NCI-H187 treated with DMSO at 0.1 percent for 48 hours (cell line): ENCODE data around the gene ZSCAN31.
"Not testable (repeated sequence)": the region's sequence is repeated elsewhere in the genome, so short reads cannot be mapped to it uniquely, and the experiment has no call there.

Experiments
- DNase-seq: peaks from one replicate; lab custom pipeline; 2025; lab: John Stamatoyannopoulos, UW

The ZSCAN31 gene

DNA sequence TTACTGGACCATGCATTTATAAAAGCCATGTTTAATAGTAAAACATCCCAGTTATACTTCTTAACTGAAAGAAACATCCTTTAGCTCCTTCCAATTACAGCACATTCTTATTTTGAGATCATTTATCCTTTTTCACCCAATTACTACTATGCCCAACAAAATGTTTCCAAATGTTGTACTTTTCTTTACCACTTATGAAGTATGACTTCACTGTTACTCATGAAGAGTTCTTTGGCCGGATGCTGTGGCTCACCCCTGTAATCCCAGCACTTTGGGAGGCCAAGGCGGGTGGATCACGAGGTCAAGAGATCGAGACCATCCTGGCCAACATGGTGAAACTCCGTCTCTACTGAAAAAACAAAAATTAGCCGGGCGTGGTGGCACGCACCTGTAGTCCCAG lies 18.1 kb downstream of the ZSCAN31 start:
- not testable (repeated sequence) for DNase-seq

DNA sequence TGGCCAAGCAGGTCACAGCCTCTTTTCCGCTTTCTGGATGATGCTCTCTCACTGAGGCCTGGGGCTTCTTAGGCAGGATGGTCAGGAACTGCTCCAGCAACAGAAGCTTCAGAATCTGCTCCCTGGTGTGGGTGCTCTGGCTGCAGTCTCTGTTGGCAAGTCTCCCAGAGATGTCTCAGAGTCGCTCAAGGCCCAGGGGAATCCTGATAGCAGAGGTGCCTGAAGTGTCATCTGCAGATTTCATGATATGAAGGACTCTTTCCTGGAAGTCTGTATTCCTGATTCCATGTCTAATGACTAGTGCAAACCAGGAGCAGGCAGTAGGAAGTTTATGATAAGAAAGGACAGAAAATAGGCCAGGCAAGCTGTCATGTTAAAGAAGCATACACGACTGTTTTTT lies 20.3 kb downstream of the ZSCAN31 start:
- DNase-seq = no peak

DNA sequence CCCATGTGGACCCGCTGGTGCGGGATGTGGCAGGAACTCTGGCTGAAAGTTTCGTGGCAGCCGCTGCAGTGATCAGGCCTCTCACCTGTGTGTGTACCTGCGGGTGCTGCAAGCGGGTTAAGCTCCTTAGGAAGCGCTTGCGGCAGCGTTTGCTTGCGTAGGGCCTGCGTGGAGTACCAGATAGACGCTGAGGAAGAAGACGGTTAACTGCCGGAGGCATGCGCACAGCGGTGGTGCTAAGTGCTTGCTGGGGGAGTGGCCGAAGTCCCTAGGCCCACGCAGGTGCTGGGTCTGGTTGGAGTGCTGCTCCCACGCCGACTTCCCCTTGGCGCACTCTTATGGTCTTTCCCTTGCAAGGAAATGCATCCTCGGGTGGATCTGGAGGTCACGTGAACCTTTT lies 23.0 kb downstream of the ZSCAN31 start:
- DNase-seq = no peak

DNA sequence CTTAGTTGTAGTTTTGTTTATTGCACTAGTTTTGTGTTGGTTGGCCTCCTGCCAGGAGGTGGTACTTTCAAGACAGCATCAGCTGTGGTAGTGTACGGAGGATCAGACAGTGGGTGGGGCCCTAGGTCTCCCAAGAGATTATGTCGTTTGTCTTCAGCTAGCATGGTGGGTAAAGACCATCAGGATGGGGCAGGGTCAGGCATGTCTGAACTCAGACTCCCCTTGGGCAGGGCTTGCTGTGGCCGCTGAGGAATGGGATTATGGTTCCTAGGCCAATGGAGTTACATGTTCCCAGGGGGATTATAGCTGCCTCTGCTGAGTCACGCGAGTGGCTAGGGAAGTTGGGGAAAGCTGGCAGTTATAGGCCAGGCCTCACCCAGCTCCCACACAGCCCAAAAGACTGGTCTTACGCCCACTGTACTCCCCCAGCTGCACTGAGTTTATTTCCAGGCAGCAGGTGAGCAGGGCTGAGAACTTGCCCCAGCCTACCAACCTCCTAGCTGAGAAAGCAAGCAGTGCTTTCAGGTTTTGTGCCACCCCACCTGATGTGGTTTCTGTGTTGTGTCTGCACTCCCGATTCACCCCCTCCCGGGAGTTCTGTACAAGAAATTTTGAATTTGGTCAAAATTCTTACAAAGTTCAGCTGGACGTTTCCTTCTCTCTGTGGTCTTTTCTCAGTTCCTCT lies 24.7 kb downstream of the ZSCAN31 start:
- no peak for DNase-seq

DNA sequence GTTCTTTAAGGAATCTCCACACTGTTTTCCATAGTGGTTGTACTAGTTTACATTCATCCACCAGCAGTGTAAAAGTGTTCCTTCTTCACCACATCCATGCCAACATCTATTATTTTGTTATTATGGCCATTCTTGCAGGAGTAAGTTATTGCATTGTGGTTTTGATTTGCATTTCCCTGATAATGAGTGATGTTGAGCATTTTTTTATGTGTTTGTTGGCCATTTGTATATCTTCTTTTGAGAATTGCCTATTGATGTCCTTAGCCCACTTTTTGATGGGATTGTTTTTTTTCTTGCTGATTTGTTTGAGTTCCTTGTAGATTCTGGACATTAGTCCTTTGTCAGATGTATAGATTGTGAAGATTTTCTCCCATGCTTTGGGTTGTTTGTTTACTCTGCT lies 29.6 kb downstream of the ZSCAN31 start:
- not testable (repeated sequence) for DNase-seq

DNA sequence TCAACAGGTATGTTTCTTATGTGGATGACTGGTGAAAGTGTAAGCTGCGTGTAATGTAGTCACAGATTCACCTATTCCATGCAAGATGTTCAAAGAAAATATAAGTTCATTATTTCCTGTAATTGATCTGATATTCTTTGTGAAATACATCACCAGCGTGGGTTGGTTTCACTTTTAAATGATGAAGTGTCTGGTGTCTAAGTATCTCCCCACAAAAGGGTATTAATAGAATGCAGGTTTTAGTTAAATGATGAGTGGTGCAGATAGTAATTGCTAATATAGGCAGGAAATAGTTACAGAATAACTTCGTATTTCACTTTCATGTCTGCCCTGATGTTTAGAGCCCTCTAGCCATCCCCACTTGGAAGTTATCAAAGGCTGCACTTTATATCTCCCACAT lies 32.4 kb downstream of the ZSCAN31 start:
- no peak for DNase-seq

DNA sequence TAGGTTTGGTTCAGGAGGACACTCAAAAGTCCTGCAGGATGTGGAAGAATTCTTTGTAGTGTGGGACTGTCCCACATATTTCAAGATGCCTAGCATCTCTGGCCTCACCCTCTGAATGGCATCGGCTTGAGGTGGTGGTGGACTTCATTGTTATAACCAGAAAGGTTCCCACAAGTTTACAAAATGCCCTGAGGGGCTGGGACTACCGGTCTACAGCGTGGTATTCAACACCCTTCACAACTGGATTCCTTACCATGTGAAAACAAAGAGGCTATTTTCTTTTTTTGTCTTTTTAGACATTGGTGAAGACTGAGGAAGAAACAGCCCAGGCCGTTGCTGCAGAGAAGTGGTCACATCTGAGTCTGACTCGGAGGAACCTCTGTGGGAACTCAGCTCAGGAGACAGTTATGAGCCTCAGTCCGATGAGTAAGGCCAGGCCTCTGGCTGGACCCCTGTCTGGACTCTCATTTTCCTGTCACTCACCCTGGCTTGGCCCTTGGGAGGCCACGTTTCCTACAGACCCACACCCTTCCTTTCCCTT lies 39.4 kb downstream of the ZSCAN31 start:
- no peak for DNase-seq

DNA sequence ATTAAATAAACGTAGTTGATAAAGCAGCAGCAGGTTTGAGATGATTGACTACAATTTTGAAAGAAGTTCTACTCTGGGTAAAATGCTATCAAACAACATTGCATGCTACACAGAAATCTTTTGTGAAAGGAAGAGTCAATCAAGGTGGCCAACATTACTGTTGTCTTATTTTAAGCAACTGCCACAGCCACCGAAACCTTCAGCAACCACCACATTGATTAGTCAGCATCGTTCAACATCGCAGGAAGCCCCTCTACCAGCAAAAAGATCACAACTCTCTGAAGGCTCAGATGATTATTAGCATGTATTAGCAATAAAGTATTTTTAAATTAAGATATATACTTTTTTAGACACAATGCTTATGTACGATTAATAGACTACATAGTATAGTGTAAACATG lies 40.6 kb downstream of the ZSCAN31 start:
- no peak for DNase-seq

DNA sequence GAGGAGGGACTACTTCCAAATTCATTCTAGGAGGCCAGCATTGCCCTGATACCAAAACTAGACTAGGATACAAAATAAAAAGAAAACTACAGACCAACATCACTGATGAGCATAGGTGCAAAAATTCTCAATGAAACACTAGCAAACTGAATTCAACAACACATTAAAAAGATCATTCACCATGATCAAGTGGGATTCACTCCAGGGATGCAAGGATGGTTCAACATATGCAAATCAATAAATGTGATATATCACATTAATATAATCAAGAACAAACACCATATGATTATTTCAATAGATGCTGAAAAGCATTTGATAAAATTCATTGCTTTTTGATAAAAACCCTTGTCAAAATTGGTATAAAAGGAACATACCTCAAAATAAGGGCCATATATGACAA lies 44.4 kb downstream of the ZSCAN31 start:
- DNase-seq = no peak

DNA sequence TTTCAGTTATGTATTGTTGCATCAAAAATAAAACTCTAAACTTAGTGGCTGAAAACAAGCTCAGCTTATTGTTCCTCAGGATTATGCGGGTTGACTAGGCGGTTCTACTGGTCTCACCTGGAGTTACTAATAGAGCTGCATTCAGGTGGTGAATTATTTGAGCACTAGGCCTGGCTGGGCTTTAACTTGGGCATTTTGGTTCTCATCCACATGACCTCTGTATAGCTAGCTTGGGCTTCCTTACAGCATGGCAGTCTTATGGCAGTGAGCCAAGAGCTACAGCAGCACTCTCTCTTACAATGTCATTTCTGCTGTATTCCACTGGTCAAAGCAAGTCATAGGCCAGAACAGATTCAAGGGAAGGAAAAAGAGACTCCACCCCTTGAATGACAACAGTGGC lies 53.0 kb downstream of the ZSCAN31 start:
- no peak for DNase-seq

DNA sequence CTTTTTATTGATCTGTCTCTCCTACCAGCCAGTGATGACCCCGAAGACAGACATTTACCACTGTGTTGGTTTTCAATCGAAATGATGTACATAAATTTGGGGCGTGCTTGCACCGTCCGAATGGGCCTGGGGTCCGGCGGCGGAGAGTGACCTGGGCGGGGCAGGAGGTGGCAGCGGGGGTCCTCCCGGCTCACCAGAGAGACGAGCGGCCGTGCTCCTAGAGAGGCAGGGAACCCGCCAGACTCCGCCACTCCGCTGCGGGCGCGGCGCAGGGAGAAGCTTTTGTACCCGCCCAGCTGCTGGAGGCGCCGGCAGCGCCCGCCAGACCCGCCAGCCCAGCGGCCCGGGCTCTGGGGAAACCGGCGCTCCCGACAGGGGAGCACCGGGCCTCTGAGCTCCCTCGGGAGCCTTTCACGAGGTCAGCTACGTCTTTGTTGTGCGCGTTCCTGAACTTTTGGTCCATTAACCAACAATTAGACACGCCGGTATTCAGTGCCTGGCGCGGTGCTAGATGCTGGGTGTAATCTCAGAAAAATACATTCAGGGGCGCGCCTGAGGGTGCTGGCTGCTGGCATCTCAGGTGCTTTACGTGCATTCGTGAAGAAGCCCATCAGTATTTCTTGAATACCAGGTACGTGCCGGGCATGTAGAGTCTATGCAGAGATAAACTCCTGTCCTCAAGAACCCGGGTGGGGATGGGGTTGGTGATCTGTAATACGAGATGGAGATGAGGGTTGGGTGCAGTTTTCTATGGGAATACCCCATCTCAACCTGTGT lies 54.5 kb downstream of the ZSCAN31 start, which contains the start of gene PGBD1:
PGBD1 (plus strand) TSS at position 285 of the 777 bp plus-strand sequence. CDS start 2,242 bp downstream, outside the sequence.
- no peak for DNase-seq

DNA sequence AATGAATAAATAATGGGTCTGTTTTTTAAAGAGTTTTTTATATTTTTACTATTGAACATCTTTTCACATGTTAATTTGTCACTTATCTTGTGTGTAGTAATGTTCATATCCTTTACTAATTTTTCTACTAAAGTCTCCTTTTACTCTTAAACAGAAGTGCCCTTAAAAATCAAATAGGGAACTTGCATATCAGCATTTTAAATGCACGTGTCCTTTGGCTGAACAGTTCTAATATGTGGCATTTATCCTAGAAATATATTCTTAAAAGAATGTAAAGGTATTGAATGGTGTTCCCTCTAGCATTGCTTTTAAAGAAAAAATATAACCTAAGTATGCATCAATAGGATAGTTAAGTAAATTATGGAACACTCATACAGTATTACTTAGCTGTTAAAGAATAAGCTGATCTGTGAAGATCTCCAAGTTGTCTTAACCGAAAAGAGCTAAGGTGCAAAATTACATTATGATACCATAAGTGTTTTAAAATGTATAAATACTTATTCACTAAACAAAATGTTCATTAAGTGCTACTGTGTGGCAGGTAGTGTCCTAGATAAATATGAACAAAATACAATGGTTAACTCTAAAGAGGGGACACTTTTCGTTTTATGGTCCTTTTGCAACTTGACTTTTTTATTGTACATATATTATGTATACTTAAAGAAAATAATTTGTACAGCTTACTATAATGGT lies 55.2 kb downstream of the ZSCAN31 start:
- DNase-seq = no peak

DNA sequence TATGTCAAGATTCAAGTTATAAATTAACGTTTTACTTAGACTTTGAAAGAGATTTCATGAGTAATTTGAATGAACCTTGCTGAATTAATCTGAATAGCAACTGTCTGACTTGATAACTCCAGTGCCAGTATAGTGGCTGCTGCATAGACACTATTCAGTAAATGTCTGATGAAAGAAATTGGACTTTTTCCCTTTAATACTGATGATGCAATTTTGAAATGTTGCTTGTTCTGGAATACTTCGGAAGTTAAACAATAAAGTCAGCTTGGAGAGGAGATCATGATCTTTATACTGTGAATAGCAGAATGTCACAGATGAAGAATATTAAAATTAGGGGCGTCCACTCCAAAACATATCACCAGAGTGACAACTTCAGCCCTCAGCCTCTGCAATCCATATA lies 58.2 kb downstream of the ZSCAN31 start:
- no peak for DNase-seq

DNA sequence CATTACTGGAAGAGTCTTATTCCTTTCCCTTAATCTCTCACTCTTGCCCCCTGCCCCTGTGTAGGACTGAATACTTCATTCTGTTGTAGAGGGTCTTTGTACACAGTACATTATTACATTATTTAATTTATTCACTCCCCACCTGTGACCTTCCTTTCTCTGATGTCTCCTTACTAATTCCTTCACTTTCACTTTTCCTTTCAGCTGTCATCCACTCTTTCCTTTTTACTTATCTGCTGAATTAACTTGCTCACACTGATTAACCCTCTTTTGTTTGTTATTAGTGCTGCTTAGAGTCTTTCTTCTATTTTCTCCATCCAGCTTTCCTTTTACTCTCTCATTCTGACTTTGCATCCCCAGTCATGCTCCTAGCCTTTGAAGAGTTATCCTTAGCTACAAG lies 61.1 kb downstream of the ZSCAN31 start:
- no peak for DNase-seq
